GM12878 (cell line): ENCODE measurements around the gene COQ4. TPM values are rescaled to one million over a fixed set of nuclear protein-coding genes. Genes with fewer than 3 reads are reported as not detected.

Experiments used
- ATAC-seq: fragments of 200-7000 bp; cut with Tn5 transposase; 3 replicates; pipeline ENCODE4 v1.9.1; 2020; ENCODE audit warnings: mild to moderate bottlenecking, moderate library complexity
- BruUV-seq: library from RNA; stranded (reverse); fragments of 400-500 nt; replicated peaks from 2 replicates; lab custom pipeline; 2021; lab: Mats Ljungman, UMichigan
- CTCF ChIA-PET: fragments of 300-600 bp; sonication (Branson Sonifier 250); formaldehyde crosslinking; extraction: SDS; loops from one replicate; lab custom pipeline; 2021; ENCODE audit warnings: inconsistent platforms; lab: Yijun Ruan, JAX
- POLR2A ChIA-PET: fragments of 350-600 bp; formaldehyde crosslinking; extraction: SDS; loops from one replicate; lab custom pipeline; 2021; ENCODE audit warnings: inconsistent platforms; lab: Charles Lee
- RAD21 ChIA-PET: fragments of 300-600 bp; sonication (Branson Sonifier 250); formaldehyde crosslinking; loops from one replicate; lab custom pipeline; 2023; ENCODE audit warnings: antibody characterized with exemption; ENCODE audit not compliant: unreplicated experiment; lab: Charles Lee
- SMC1A ChIA-PET: fragments of 300-600 bp; sonication (Branson Sonifier 250); formaldehyde crosslinking; loops from one replicate; lab custom pipeline; 2023; ENCODE audit not compliant: unreplicated experiment, uncharacterized antibody; lab: Charles Lee
- DNase-seq: peaks from one replicate; pipeline ENCODE4 v3.0.0-alpha.2; 2011; ENCODE audit warnings: low read depth, low spot score
- FAIRE-seq: peaks from 3 replicates; lab custom pipeline; 2011; peaks lifted over from hg19 to GRCh38; lab: Jason Lieb, UNC
- H2AFZ ChIP-seq: 2 replicates; pipeline ENCODE4 v1.6.0; 2011; ENCODE audit warnings: low read depth, low read length, control low read depth; ENCODE audit not compliant: control insufficient read depth
- H3K27ac ChIP-seq: 2 replicates; pipeline ENCODE4 v1.5.1; 2011; ENCODE audit warnings: control low read depth; ENCODE audit not compliant: control insufficient read depth, insufficient read depth
- H3K27me3 ChIP-seq, 2 experiments: replicated peaks in 1 of 2; 2 replicates each; pipeline versions ENCODE4 v1.6.0 to v1.6.1; 2011; ENCODE audit warnings: low read length in 1 of 2; ENCODE audit not compliant: control insufficient read depth in 2 of 2, insufficient read depth in 2 of 2
- H3K36me3 ChIP-seq, 2 experiments: 2 replicates each; pipeline ENCODE4 v1.5.1; 2011; ENCODE audit warnings: low read length in 1 of 2; ENCODE audit not compliant: control insufficient read depth in 2 of 2, insufficient read depth in 2 of 2
- H3K4me1 ChIP-seq: 2 replicates; pipeline ENCODE4 v1.6.1; 2011; ENCODE audit warnings: mild to moderate bottlenecking, low read length, moderate library complexity, mixed read lengths; ENCODE audit not compliant: control insufficient read depth, insufficient read depth
- H3K4me2 ChIP-seq: 2 replicates; pipeline ENCODE4 v1.6.0; 2011; ENCODE audit warnings: control low read depth; ENCODE audit not compliant: control insufficient read depth, insufficient read depth
- H3K4me3 ChIP-seq: fragments of 200-600 bp; sonication (generic); 2 replicates; pipeline ENCODE4 v1.5.1; 2016
- H3K79me2 ChIP-seq: 2 replicates; pipeline ENCODE4 v1.6.0; 2011; ENCODE audit warnings: low read length; ENCODE audit not compliant: control insufficient read depth, insufficient read depth
- H3K9ac ChIP-seq: 2 replicates; pipeline ENCODE4 v1.8.0; 2011; ENCODE audit warnings: low read length, control low read depth, mixed read lengths; ENCODE audit not compliant: control insufficient read depth, insufficient read depth
- H3K9me3 ChIP-seq: replicated peaks from 3 replicates; pipeline ENCODE4 v1.5.1; 2011; ENCODE audit warnings: mild to moderate bottlenecking, low read length; ENCODE audit not compliant: control insufficient read depth, insufficient read depth
- H4K20me1 ChIP-seq: 2 replicates; pipeline ENCODE4 v1.6.0; 2011; ENCODE audit not compliant: control insufficient read depth, insufficient read depth
- BACH1 ChIP-seq: fragments of 450-650 bp; IDR thresholded peaks from 2 replicates; pipeline ENCODE4 v1.6.1; 2017; ENCODE audit warnings: mild to moderate bottlenecking, borderline replicate concordance
- KLF5 ChIP-seq: fragments of 450-650 bp; IDR thresholded peaks from 2 replicates; pipeline ENCODE4 v1.6.1; 2014; ENCODE audit warnings: mild to moderate bottlenecking; ENCODE audit not compliant: partially characterized antibody
- NBN ChIP-seq: fragments of 450-650 bp; IDR thresholded peaks from 2 replicates; pipeline ENCODE4 v1.6.1; 2016
- NFYB ChIP-seq: IDR thresholded peaks from 2 replicates; pipeline ENCODE4 v1.6.1; 2011; ENCODE audit warnings: low read depth, mild to moderate bottlenecking, low read length, improper control_type of control experiment, moderate library complexity; ENCODE audit not compliant: insufficient read depth
- RUNX3 ChIP-seq: IDR thresholded peaks from 2 replicates; pipeline ENCODE4 v1.6.1; 2012; ENCODE audit warnings: low read length, inconsistent platforms
- TBL1XR1 ChIP-seq: IDR thresholded peaks from 2 replicates; pipeline ENCODE4 v1.6.1; 2012; ENCODE audit warnings: low read depth, low read length, improper control_type of control experiment
- ZBTB11 ChIP-seq: fragments of 450-650 bp; formaldehyde crosslinking; IDR thresholded peaks from 2 replicates; pipeline ENCODE4 v1.5.0; 2022; ENCODE audit warnings: mild to moderate bottlenecking, missing genetic modification characterization
- ZBTB40 ChIP-seq: fragments of 450-650 bp; IDR thresholded peaks from 2 replicates; pipeline ENCODE4 v1.6.1; 2016; ENCODE audit warnings: mild to moderate bottlenecking, moderate library complexity, borderline replicate concordance
- ZNF217 ChIP-seq: fragments of 450-650 bp; IDR thresholded peaks from 2 replicates; pipeline ENCODE4 v1.6.1; 2017; ENCODE audit warnings: antibody characterized with exemption, mild to moderate bottlenecking
- ZNF24 ChIP-seq: fragments of 450-650 bp; IDR thresholded peaks from 2 replicates; pipeline ENCODE4 v1.6.1; 2017; ENCODE audit warnings: antibody characterized with exemption, mild to moderate bottlenecking
- WGBS: methylation state at CpG from one replicate; pipeline ENCODE4 v1.1.6; 2016; ENCODE audit warnings: low lambda C conversion rate; ENCODE audit not compliant: insufficient replicate concordance, insufficient coverage; ENCODE audit errors: missing lambda C conversion rate; 5-methylcytosine and 5-hydroxymethylcytosine counted together
- in situ Hi-C: fragments of 300-500 bp; cut with MboI; formaldehyde crosslinking; loops from 9 replicates; pipeline ENCODE4 v1.14.3; 2018; ENCODE audit warnings: mixed read lengths
- intact Hi-C: fragments of 100-400 bp; cut with micrococcal nuclease; formaldehyde crosslinking; loops from one replicate; pipeline ENCODE4 v1.14.2; 2022; ENCODE audit not compliant: unreplicated experiment
- polyA plus RNA-seq, 11 experiments: library from polyadenylated mRNA; depleted of rRNA in 4 of 11; unstranded in 6 of 11; stranded (reverse) in 5 of 11; fragments of >200 nt; fragmentation: Nextera tagmentation in 4 of 11; fragmentation: Illumina TruSeq in 1 of 11; extraction: Ambion mirVana in 4 of 11; extraction: Trizol in 1 of 11; gene quantifications; 1 replicate in 1 of 11; 2 replicates in 10 of 11; pipeline versions ENCODE4 v1.2.1 to v1.2.3, GENCODE V29; 2011 to 2016; ENCODE audit warnings: inconsistent platforms in 2 of 11, missing spikeins in 2 of 11, low read depth in 1 of 11
- total RNA-seq, 4 experiments: library from RNA; depleted of rRNA in 3 of 4; stranded (reverse); fragments of >200 nt in 3 of 4; fragmentation: Illumina TruSeq in 1 of 4; extraction: Trizol in 1 of 4; gene quantifications; 2 replicates each; pipeline versions ENCODE4 v1.2.1 to v1.2.3, GENCODE V29; 2013 to 2021

The COQ4 gene
- total and polyA plus RNA-seq, 10 of the 15 experiments (the other 5 are each of a cell fraction or from before 2014, with no cell fraction given), result 3.8 to 64.1 (median 38.6) TPM

GRCh38 chr9:128361296-128361985 lies 38.8 kb downstream of the COQ4 start:
- no peak for DNase-seq
- Histone ChIP-seq H3K27me3 (no peaks in the 10 kb centered on the region), H3K9me3 (no peaks in the 10 kb centered on the region), H4K20me1 (no peaks in the 10 kb centered on the region), H3K9ac (0 out of 2 replicates have a peak overlapping the region, but pooled peaks have one; percentile 41), H2AFZ (peak overlapping the region; percentile 98), H3K27ac (no peak overlapping the region)
- in situ Hi-C loops, result no loop called here
- CTCF ChIA-PET, result interaction anchor here (0.6 to 4.4 kb wide), 32 partner anchors 10 to 781 kb away, joined by 3 to 61 read pairs (median 6); partner anchors contain the start of genes CERCAM, COQ4, TRUB2 and URM1
- SMC1A ChIA-PET, result interaction anchor here (0.8 to 2.9 kb wide), 9 partner anchors 10 to 179 kb away, joined by 3 to 19 read pairs (median 4); partner anchors contain the start of gene URM1
- TF ChIP-seq KLF5 (no peak), NFYB (no peak), ZNF217 (no peak), TBL1XR1 (no peak), ZBTB40 (no peak), RUNX3 (no peak), ZNF24 (no peak), ZBTB11 (CRISPR knock-in tag) (no peak), NBN (no peak), BACH1 (no peak)
- TF ChIP-seq, all 136 proteins: peak for 0
- intact Hi-C loops, result loop anchor here (5.0 kb wide), 1 partner anchor 51 kb away; no protein-coding TSS in a partner anchor
- peaks cover 7% of the 10 kb centered on the region for H3K4me1 ChIP-seq
- no peak for ATAC-seq
- H3K79me2 ChIP-seq, result no peaks in the 10 kb centered on the region
- no peaks in the 10 kb centered on the region; a peak in 1 of 4 replicates for H3K36me3 ChIP-seq
- ChIA-PET POLR2A (interaction anchor here (0.6 to 1.3 kb wide), 4 partner anchors 10 to 296 kb away, joined by 3 to 8 read pairs (median 6); partner anchors contain the start of gene URM1), RAD21 (interaction anchor here (0.6 to 3.7 kb wide), 16 partner anchors 10 to 567 kb away, joined by 3 to 18 read pairs (median 4); partner anchors contain the start of genes CERCAM, GLE1, ODF2 and URM1)
- FAIRE-seq, result no peak
- BruUV-seq, result no TSS peak
- 47% methylated on average over 13 of the region's 14 CpGs for WGBS
- peak overlapping the region; percentile 79 for H3K4me2 ChIP-seq
- peak overlapping the region; percentile 59; the same call in 1 of the 2 replicates for H3K4me3 ChIP-seq
